Germinal center (tissue), 1 donor: Measurements from ENCODE around the gene NID2.
A peak's percentile ranks its signal among the peaks of the same experiment; 100 is the strongest.

ENCODE experiments used
- DNase-seq: peaks from one replicate; pipeline ENCODE4 v3.0.0; 2012; ENCODE audit warnings: mixed read lengths, low spot score

The NID2 gene, protein sequence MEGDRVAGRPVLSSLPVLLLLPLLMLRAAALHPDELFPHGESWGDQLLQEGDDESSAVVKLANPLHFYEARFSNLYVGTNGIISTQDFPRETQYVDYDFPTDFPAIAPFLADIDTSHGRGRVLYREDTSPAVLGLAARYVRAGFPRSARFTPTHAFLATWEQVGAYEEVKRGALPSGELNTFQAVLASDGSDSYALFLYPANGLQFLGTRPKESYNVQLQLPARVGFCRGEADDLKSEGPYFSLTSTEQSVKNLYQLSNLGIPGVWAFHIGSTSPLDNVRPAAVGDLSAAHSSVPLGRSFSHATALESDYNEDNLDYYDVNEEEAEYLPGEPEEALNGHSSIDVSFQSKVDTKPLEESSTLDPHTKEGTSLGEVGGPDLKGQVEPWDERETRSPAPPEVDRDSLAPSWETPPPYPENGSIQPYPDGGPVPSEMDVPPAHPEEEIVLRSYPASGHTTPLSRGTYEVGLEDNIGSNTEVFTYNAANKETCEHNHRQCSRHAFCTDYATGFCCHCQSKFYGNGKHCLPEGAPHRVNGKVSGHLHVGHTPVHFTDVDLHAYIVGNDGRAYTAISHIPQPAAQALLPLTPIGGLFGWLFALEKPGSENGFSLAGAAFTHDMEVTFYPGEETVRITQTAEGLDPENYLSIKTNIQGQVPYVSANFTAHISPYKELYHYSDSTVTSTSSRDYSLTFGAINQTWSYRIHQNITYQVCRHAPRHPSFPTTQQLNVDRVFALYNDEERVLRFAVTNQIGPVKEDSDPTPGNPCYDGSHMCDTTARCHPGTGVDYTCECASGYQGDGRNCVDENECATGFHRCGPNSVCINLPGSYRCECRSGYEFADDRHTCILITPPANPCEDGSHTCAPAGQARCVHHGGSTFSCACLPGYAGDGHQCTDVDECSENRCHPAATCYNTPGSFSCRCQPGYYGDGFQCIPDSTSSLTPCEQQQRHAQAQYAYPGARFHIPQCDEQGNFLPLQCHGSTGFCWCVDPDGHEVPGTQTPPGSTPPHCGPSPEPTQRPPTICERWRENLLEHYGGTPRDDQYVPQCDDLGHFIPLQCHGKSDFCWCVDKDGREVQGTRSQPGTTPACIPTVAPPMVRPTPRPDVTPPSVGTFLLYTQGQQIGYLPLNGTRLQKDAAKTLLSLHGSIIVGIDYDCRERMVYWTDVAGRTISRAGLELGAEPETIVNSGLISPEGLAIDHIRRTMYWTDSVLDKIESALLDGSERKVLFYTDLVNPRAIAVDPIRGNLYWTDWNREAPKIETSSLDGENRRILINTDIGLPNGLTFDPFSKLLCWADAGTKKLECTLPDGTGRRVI (N-terminal part only)

DNA sequence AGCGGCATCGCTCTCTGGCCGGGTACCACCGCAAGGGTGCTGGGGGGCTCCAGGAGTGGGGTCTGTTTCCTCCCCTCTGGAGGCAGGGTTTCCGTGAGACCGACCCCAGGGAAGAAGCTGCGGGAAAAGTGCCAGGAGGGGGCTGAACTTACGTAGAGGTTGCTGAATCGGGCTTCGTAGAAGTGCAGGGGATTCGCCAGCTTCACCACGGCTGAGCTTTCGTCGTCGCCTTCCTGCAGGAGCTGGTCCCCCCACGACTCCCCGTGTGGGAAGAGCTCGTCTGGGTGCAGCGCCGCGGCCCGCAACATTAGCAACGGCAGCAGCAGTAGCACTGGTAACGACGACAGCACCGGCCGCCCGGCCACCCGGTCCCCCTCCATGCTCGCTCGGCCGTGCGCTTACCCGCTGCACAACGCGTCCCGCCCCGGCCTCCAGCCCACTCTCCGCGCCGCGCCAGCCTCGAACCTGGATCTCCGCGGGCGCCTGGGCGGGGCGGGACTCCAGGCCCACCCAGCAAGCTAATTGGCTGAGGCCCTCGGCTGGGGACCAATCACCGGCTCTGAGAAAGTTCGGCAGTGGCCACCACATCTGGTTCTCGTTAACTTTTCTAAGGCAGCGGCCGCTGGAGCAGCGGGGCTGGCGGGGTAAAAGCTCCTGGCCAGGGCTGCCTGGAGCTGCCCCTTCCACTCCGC, at the start of gene NID2:
Gene NID2, minus strand, starts transcription at position 445 of the 692 bp plus-strand sequence. Its CDS starts 65 bp downstream, at position 380.
- peak; percentile 46 for DNase-seq

DNA sequence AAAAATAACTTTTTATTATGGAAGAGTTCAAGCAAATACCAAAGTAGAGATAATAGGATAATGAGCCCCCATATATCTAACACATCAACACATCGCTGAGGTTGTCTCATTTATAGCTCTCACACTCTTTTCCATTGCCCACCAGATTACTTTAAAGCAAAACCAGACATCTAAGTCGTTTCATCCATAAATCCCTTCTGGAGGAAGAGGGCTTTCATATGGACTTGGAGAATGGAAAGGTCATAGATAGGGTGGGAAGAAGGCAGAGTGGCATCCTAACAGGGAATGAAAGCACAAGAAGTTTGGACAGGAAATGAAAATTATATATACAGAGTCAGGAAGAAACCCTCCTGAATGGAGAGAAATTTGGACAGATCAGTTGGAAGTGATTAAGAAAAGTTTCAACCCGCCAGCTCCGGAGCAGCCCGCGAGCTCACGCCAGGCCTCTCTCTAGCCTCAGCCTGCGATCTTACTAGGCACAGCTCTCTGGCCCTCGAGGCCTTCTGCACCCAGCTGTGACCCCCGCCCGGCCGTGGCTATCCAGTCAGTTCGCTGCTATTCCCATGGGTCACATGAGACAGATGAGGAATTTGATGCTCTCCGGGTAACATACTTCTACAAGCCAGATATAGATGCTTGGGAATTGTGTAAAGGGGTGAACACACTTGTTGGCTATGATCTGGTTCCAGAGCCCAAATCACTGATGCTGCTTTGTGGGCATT, 48.4 kb upstream of the NID2 start:
- no peak for DNase-seq

DNA sequence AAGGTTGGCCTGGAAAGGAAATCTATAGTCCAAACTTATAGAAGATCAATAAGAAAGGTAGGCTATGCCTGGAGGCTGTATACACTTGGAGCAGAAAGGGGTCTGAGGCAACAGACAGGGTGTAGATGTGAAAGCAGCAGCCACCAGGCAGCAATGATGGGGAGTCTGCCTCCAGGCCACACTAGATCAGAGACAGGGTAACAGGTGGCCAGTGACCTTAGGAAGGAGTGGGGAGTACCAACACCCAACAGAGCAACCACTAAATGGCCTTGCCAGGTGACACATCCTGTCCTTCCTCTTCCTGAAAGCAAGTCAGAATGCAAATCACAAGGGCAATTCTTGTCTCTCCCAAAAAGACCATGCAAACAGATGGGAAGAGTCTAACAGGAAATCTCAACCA, 46.4 kb upstream of the NID2 start:
- no peak for DNase-seq

DNA sequence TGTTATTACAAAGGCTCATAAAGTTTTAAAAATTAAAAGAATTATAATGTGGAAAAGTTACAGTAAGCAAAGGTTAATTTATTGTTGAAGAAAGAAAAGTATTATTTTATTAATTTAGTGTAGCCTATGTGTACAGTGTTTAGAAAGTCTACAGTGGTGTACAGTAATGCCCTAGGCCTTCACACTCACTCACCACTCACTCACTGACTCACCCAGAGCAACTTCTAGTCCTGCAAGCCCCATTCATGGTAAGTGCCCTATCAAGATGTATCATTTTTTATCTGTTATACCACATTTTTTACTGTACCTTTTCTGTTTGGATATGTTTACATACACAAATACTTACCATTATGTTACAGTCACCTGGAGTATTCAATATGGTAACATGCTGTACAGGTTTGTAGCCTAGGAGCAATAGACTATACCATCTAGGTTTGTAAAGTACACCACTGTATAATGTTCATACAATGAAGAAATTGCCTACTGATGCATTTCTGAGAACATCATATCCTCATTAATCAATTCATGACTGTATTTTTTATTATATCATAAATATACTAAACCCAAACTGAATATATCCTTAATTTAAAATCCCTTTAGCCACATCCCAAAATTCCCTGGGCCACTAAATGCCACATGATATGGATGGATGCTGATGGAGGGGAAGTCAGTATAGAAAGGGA, 43.6 kb upstream of the NID2 start:
- DNase-seq, result no peak

DNA sequence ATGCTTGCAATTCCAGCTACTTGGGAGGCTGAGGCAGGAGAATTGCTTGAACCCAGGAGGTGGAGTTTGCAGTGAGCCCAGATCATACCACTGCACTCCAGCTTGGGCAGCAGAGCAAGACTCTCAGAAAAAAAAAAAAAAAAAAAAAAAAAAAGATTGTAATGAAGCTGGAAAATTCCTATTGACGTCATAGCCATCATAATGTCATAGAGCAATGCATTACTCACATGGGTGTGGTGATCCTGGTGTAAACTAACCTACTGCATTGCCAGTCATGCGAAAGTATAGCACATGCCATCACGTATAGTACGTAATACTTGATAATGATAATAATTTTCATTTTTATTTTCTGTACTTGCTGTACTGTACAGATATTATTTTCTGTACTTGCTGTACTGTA, 42.7 kb upstream of the NID2 start:
- DNase-seq, result no peak

DNA sequence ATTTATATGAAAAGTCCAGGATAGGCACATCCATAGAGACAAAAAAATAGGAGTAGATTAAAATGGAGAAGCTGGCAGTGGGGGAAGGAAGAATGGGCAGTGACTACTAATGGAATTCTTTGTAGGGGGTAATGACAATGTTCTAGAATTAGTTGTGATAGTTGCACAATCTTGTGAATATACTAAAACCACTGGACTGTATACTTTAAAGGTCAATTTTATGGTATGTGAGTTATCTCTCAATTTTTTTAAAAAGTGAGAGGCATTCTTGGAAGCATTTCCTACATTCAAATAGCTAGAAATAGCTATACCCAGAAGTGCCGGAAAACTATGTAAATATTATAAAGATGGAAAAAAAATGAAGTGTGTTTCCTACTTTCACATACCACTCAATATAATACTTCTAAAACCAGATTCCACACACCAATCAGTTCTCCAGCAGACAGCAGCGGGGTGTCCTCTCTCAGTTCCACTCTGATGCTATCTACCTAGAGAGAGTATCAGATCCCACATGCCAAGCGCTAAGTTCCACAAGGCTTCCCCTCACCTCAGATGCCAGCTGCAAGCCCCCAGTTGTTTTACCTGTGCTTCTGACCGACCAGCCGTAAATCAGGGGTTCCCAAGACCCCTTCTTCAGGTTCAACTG, 41.7 kb upstream of the NID2 start:
- no peak for DNase-seq

DNA sequence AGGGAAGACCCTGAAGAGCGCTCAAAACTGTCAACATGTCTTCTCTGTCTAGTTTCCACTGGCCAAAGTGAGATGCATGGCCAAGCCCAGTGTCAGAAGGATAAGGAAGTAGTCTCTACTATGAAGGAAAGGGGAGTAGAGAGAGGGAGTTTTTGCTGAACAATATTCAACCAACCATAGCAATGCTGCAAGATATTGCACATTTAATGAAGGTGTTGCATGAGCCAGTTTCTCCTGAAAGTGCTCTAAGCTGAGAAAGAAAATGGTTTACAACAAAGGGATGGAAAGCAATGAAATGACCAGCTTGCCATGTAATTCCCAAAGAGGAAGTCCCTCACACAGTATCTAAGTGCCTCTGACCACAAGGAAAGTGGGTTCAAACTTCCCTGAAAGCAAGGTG, 40.0 kb upstream of the NID2 start:
- DNase-seq, result no peak

DNA sequence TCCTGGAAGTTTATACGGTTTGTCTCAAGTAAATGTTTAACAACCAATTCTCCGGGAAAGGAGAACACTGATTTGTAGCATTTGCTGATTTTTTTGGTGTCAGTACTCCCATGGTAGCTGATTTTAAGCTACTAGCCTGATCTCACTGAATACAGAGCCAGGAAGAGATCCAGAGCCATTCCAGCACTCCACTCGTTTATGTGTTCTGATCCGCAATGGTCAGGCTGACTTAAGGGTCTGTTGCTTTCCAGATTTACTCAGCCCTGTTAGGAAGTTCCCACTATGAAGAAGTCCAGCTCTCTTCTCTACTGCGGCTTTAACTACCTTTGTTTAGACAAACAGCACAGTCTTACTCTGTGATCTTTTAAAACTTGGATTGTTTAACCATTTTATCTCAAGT, 38.0 kb upstream of the NID2 start:
- no peak for DNase-seq

DNA sequence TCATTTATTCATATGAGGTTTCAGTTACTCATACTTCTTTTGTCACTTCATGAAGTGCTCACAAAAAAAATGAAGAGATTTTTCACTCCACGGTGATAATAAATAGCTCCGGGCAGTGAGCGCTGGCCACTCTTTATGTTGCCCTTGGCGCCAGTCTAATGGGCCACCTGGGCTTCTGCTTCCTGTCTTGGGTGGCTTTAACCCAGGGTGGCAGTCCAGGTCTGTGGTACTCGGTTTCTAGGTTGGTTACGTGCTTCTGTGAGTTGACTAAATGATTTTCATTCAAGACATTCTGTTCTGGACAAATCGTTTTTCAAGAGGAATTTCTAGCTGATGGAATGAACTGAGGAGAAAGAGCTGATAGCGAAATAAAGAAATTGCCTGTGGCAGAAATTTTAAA, 34.6 kb upstream of the NID2 start:
- no peak for DNase-seq

DNA sequence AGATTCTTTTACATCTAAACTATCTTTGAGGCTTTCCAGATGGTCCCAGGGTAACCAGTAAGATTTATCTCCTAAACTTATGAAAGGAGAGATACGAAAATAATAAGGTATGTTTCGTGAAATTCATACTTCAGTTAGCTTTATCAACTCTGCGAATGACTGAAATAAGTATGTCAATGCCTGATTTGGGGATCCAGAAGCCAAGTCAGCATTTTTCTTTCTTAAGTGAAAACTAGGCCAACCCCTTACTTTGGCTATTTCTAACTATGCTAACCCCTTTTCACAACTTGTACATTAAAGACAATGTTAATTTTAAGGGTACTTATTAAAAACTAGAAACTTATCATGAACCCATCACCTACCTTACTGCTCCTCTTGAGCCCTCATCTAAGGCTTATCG, 26.9 kb upstream of the NID2 start:
- DNase-seq, result no peak

DNA sequence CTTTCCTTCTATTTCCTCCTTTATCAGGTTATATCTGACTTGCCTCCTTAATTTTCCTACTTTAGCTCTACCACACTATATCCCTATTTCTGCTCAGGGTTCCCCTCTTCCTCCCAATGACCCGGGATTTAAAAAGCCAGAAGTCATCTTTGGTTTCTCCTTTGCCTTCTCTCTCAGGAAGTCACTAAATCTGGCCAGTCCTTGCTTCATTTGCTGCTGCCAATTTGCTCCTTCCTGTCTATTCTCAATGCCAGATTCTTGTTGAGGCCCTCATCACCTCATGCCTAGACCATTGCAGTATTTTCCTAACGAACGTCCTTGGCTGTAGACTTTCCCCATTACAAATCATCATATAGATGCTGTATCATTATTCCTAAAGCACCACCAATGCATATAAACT, 26.5 kb upstream of the NID2 start:
- DNase-seq, result no peak

DNA sequence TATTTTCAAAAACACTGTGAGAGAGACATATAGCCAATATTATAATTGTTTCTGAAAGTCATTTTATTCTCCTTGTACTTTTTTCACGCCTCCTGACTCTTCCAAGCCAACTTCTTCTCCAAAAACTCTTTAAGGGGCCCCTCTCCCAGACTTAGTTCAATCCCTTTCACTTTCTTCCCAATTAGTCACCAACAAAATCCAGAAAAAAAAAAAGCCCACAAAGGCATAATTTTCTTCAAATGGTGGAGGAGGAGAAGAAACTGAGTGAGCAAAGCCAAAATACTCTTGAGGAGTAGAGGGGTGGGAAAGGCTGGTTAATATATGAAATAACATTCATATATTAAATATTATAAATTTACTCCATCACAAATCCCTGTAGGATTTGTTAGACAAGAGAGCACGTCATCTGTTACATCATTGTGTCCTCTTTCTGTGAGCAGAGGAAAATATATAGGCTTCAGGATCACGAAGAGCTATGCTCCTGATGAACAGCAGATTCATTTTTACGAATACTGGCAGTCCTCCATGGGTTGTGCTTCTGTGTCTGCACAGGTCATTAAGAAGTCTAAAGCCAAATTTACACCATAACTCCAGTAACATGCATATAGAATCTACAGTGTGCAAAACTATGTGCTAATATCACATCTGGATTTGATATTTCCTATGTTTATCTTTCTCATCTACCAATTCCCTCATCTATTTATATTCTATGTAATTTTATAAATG, 25.9 kb upstream of the NID2 start:
- no peak for DNase-seq

DNA sequence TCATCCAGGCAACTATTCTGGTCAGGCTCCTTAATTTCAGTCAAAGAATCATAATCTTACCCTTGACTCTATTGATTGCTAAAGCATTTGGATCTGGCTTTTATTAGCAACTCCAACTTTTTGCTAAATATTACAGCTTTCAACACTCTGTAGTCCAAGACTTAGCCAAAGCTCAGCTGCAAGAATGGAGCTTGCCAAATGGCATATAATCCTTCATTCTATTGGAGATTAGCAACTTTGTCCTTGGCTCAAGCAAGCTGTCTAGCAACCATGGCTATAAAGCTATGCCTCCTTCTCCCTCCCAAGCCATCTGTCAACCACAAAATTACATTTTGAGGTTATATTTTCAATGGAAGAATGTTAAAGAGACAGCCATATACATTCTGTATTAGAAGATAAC, 23.1 kb upstream of the NID2 start:
- DNase-seq, result no peak

DNA sequence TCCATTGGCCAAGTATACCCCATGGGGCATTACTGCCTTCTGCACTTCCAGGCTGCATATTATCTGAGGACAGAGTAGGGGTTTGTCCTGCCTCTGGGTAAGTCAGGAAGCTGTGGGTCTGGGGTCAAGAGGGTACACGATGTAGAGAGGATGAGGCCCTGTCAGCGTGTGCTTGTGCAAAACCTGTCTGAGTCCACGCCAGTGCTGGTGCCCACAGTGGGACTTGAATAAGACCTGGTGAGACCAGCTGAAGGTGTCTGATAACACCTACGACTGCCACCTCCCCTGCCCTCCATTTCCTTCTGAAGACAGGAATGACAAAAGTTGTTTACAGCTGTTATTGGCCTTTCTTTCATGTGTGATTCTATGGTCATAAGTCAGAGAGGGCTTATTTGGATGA, 22.1 kb upstream of the NID2 start:
- no peak for DNase-seq

DNA sequence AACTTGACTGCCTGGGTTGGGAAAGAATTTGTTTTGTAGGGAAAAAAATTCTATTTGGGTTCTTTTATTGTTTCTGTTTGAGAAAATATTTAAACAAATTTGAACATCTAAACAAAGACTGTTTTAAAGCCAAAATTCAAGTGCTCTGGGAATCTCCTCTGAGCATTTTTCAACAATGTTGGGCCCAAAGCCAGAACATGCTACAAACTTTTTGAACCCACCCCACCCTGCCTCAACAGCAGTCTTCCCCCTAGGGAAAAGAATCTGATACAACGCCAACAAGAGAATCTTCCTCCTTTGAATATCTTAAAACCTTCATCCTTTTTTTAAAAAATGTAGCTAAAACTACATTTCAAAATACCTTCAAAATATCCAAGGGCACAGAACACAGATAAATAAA, 20.4 kb upstream of the NID2 start:
- no peak for DNase-seq

DNA sequence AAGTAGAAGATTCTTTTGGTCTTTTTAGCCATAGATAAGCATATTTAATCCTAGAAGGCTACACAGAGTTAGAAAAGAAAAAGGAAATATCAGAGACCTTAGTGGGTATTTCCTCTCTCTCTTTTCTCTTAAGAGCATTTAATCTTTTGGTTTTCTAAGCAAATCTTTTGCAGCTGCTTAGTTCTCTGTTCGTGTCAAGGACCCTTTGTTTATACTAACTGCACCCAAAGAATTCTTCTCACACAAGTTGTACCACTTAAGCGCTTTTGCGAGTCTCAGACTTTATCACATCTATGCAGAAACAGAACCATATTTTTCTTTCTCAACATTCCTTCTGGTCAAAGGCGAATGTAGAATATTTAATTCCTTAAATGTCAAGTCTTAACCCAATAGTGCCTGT, 17.9 kb upstream of the NID2 start:
- no peak for DNase-seq

DNA sequence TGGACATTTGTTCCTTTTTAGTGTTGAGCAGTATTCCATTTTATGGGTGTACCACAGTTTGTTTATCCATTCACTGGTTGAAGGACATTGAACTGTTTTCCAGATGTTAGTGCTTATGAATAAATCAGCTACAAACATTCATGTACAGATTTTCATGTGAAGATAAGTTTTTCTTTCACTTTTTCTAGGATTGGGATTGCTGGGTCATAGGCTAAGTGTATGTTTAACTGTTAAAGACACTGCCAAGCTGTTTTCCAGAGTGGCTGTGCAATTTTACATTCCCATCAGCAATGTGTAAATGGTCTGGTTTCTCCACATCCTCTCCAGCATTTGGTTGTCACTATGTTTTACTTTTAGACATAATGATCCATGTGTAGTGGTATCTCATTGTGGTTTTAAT, 14.0 kb upstream of the NID2 start:
- no peak for DNase-seq

DNA sequence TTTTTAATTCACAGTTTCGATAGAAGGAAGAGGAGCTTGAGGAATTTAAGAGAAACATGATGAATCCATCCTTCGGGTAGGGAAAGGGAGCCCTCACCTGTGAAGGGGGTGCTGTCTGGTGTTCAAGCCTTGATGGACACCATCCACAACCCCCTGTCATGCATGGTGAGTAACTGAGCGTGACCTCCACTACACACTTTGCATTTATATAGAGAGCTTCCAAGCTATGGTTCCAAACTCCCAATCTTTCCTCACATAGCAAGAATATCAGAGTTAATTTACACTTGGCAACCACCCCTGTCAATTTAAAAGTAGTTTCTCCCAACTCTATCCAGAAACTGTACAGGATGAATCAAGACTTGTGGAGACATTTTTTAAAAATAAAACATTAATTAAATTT, 13.1 kb upstream of the NID2 start:
- no peak for DNase-seq
